NCI-H2196 (cell line): ENCODE results near the gene ALG6.

Experiments used
- DNase-seq: peaks from one replicate; lab custom pipeline; 2025; ENCODE audit not compliant: unreplicated experiment; lab: John Stamatoyannopoulos, UW

ALG6 gene

GRCh38 chr1:63487336-63488065 lies 120.1 kb downstream of the ALG6 start:
- no peak for DNase-seq
